Measurements from ENCODE around the gene NLK.

Gene NLK

GRCh38 chr17:28112181-28112580 lies 69.7 kb downstream of the NLK start:
- no peak for DNase-seq (ENCODE audit: low read depth in 3 of 3, low spot score in 1 of 3)

GRCh38 chr17:28112606-28113005 lies 70.1 kb downstream of the NLK start:
- DNase-seq (ENCODE audit: low read depth in 3 of 3, low spot score in 1 of 3): no peak

- no peak for DNase-seq (ENCODE audit: low read depth in 3 of 3, low spot score in 1 of 3)
Measured at GRCh38 chr17:28113269-28113668, 70.8 kb downstream of the NLK start.

GRCh38 chr17:28115046-28115445 lies 72.6 kb downstream of the NLK start:
- no peak for DNase-seq (ENCODE audit: low read depth in 3 of 3, low spot score in 1 of 3)

GRCh38 chr17:28117304-28117703 lies 74.8 kb downstream of the NLK start:
- no peak for DNase-seq (ENCODE audit: low read depth in 3 of 3, low spot score in 1 of 3)

GRCh38 chr17:28118362-28118761 lies 75.9 kb downstream of the NLK start:
- no peak for DNase-seq (ENCODE audit: low read depth in 3 of 3, low spot score in 1 of 3)

GRCh38 chr17:28119046-28119445 lies 76.6 kb downstream of the NLK start:
- DNase-seq (ENCODE audit: low read depth in 3 of 3, low spot score in 1 of 3): no peak

- DNase-seq (ENCODE audit: low read depth in 3 of 3, low spot score in 1 of 3): no peak
Measured at GRCh38 chr17:28119560-28119959, 77.1 kb downstream of the NLK start.

- DNase-seq (ENCODE audit: low read depth in 3 of 3, low spot score in 1 of 3): no peak
Measured at GRCh38 chr17:28120766-28121165, 78.3 kb downstream of the NLK start.

- no peak for DNase-seq (ENCODE audit: low read depth in 3 of 3, low spot score in 1 of 3)
Measured at GRCh38 chr17:28124962-28125361, 82.5 kb downstream of the NLK start.

GRCh38 chr17:28125526-28126378 lies 83.3 kb downstream of the NLK start:
- DNase-seq (ENCODE audit: low read depth in 3 of 3, low spot score in 1 of 3): no peak

- no peak for DNase-seq (ENCODE audit: low read depth in 3 of 3, low spot score in 1 of 3)
Measured at GRCh38 chr17:28127196-28127595, 84.7 kb downstream of the NLK start.

- no peak for DNase-seq (ENCODE audit: low read depth in 3 of 3, low spot score in 1 of 3)
Measured at GRCh38 chr17:28128779-28129178, 86.3 kb downstream of the NLK start.

- no peak for DNase-seq (ENCODE audit: low read depth in 3 of 3, low spot score in 1 of 3)
Measured at GRCh38 chr17:28130472-28130871, 88.0 kb downstream of the NLK start.

GRCh38 chr17:28131599-28131998 lies 89.1 kb downstream of the NLK start:
- no peak for DNase-seq (ENCODE audit: low read depth in 3 of 3, low spot score in 1 of 3)

- DNase-seq (ENCODE audit: low read depth in 3 of 3, low spot score in 1 of 3): no peak
Measured at GRCh38 chr17:28133562-28133970, 91.1 kb downstream of the NLK start.

- no peak for DNase-seq (ENCODE audit: low read depth in 3 of 3, low spot score in 1 of 3)
Measured at GRCh38 chr17:28136923-28137322, 94.4 kb downstream of the NLK start.

- DNase-seq (ENCODE audit: low read depth in 3 of 3, low spot score in 1 of 3): no peak
Measured at GRCh38 chr17:28139822-28140221, 97.3 kb downstream of the NLK start.

- DNase-seq (ENCODE audit: low read depth in 3 of 3, low spot score in 1 of 3): no peak
Measured at GRCh38 chr17:28141313-28141712, 98.8 kb downstream of the NLK start.

GRCh38 chr17:28141773-28142172 lies 99.3 kb downstream of the NLK start:
- no peak for DNase-seq (ENCODE audit: low read depth in 3 of 3, low spot score in 1 of 3)

GRCh38 chr17:28142305-28142704 lies 99.8 kb downstream of the NLK start:
- DNase-seq (ENCODE audit: low read depth in 3 of 3, low spot score in 1 of 3): no peak

GRCh38 chr17:28144019-28144418 lies 101.5 kb downstream of the NLK start:
- DNase-seq (ENCODE audit: low read depth in 3 of 3, low spot score in 1 of 3): no peak

- DNase-seq (ENCODE audit: low read depth in 3 of 3, low spot score in 1 of 3): no peak
Measured at GRCh38 chr17:28145348-28145747, 102.9 kb downstream of the NLK start.
